GM19351 (cell line): ENCODE data around the gene NR6A1.

Source experiments
- ATAC-seq: cut with Tn5 transposase; IDR thresholded peaks from one replicate; pipeline ENCODE4 v1.9.1; 2021; ENCODE audit warnings: mild to moderate bottlenecking, moderate library complexity; ENCODE audit not compliant: unreplicated experiment

The NR6A1 gene

DNA sequence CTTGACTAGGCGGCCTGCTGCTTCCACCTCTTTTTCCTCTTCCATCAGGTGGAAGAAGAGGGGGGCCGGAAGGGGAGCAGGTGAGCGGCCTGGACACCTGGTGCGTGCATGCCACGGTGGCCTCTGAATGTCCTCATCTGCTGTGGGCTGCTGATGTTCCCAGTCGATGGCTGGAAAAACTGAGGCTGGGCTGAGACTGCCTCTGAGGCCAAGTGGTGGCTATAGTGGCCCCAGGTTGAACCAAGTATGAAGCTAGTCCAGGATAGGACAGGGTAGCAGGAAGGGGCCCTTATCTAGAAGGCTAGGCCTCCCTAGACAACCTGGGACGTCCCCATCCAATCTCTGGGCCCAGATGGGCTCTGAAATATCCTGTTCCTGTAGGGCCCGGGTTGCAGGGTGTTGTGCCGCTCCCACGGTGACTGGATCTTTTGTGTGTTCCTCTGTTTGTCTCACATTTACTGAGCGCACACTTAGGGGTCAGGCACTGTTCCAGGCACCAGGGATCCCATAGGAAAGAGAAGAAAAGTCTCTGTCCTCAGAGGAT is 263.2 kb downstream of the NR6A1 start:
- no peak for ATAC-seq

DNA sequence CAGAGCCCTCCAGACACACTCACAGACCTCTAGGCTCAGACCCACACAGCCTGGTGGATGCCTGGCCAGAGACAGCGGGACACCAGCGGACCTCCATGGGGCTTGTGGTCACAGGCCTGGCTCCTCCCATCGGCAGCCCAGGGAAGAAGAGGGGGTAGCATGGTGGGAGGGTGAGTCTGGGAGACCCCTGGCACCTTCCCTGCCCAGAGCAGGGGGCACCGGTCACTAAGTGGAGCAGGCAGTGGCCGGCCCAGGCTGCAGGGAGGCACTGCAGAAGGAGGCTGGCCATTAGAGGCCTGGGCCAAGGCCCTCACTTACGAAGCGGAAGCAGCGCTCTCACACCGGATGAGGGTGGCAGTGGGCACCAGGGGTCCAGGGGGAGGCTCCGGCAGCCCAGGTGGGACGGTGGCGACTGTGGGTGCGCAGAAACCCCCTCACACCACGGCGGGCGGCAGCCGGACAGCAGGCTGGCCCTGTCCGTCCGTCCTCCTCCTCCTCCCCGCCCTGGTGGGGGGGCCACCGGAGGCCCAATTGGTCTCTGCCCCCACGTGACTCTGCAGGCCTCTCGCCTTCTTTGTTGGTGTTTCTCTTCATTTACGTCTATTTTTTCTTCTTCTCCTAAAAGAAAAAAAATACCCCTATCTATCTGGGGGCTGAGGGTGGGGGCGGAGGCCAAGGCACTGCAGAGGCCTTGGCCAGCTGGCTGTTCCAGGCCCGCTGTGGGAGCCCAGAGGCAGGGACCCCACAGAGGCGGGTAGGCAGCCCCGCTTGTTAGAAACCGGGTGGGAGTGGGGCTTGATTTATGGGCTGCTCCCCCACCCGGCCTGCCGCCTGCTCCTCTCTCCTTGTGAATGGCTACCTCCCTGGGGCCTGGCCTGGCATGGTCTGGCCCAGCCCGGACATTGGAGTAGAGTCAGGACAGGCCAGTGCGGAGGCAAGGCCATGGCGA is 263.9 kb downstream of the NR6A1 start, which contains the start of gene NR5A1:
Gene NR5A1, minus strand, starts transcription at position 469 of the 949 bp plus-strand sequence. CDS start 4,004 bp downstream, outside the sequence.
- ATAC-seq: no peak

DNA sequence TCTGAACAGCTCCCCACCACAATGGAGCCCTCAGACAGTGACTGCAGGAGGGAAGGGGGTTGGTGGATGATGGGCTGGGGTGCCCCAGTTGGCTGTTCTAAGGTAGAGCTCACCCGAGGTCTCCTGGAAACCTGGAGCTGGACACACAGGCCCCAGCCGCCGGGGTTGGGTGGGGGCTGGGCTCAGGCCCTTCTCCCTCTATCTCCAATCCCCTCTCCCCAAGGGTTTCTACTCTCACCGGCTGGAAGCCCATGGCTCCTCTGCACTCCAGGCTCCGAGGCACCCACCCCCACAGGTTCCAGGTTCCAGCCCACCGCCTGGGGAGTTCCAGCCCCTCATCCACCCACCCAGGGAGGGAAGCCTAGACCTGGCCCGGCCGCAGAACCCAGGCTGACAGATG is 264.7 kb downstream of the NR6A1 start:
- ATAC-seq: no peak

DNA sequence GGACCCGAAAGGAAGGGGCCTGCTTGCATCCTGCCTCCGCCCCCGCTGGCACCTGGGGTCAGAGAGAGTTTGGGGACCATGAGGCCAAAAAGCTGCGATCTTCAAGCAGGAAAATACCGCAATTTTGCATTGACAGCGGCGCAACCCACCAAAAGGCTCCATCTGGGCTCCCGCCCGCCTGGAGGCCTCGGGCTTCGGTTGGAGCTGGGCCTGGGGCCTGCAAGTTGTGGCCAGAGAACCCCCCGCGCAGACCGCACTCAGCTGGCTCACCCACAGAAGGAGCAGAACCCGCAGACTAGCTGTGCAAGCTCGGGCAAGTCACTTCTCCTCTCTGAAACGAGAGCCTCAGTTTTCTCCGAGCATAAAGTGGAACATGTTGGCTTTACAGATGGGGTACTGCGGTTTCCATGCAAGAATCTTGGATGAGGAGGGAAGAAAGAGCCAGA is 265.2 kb downstream of the NR6A1 start:
- no peak for ATAC-seq

DNA sequence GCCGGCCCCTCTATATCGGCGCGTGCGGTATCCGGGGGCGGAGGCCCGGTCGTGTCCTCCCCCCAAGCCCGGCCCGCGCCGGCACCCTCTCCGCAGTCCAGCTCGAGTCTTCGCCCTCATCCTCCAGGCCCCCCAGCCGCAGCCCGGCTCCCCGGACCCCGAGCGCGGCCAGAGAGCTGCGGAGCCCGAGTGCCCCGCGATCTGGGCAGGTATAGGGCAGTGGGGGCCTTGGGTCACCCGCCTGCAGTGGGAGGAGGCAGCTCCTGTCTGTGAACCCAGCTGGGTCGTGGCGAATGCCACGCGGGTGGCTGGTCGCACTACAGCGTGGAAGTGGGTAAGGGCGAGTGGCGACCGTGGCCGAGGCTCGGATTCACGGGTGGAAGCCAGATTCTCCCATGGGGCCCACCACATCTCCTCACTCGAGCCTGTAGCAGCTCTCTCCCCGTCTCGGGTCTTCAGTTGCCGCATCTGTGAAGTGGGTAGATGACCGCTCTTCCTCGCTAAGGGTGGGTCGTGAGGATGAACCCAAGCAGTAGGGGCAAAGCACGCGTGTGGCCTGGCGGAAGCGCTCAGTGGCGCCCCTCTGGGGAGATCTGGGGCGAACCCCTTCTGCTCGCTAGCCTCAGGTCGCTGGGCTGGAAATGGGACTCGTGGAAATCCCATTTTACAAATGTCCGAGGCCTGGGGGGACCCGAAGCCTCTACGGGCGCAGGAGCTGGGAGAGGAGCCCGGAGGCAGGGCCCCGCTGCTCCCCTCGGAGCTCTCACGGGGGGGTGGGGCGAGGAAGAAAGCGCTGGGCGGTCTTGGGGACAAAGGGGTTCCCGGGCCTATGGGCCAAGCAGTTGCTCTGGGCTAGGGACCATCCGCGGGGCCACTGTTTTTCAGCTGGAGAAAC is 265.9 kb downstream of the NR6A1 start:
- no peak for ATAC-seq

DNA sequence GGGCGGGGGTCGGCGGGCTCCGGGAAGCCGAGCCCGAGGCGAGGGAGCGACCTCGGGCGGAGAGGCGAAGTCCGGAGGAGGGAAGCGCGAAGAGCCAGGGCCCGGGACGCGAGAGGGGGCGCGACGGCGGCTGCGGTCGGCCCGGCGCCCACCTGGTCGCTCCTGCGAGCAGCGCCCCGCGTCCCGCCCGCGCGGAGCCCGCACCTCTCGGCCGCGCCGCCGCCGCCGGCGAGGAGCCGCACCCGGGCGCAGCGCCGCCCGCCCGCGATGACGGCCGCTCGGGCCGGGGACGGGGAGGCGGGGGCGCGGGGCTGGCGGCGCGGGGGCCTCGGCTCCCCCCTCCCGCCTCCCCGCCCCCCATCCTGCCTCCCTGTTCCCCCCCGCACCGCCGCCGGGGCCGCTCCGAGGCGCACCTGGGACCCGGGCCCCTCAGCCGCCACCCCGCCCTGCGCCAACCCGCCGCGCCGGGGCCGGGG is 266.5 kb downstream of the NR6A1 start:
- ATAC-seq: no peak

DNA sequence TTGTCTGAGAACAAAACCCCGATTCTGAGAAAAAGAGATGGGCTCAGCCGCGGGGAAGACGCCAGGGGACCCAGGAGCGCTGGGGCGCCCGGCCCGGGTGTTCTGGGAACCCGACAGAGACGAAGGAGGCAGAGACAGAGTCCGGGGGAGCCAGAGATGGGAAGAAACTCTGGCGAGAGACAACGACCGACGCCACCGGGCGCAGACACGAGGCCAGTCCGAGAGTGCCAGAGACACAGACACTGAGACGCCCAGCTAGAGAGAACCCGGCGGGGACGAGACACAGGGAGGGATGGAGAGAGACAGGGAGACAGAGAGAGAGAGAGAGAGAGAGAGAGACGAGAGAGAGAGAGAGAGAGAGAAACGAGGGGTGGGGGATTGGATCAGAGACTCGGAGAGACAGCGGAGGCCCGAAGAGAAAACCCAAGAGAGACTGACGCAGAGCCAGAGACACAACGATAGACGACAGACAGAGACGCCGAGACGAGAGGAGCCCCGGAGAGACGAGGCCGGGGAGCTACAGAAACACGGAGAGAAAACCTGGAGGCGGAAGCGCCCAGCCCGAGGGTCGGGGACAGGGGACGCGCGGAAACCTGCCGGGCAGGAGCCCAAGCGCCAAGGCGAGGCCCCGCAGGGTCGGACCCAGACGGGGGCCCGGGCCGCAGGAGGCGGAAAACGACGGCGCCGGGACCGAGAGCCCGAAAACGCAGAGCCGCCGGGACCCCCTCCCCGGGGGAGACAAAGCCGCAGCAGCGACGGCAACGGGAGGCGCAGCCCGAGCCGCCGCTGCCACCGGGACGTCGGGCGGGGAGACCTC is 267.2 kb downstream of the NR6A1 start:
- no peak for ATAC-seq

DNA sequence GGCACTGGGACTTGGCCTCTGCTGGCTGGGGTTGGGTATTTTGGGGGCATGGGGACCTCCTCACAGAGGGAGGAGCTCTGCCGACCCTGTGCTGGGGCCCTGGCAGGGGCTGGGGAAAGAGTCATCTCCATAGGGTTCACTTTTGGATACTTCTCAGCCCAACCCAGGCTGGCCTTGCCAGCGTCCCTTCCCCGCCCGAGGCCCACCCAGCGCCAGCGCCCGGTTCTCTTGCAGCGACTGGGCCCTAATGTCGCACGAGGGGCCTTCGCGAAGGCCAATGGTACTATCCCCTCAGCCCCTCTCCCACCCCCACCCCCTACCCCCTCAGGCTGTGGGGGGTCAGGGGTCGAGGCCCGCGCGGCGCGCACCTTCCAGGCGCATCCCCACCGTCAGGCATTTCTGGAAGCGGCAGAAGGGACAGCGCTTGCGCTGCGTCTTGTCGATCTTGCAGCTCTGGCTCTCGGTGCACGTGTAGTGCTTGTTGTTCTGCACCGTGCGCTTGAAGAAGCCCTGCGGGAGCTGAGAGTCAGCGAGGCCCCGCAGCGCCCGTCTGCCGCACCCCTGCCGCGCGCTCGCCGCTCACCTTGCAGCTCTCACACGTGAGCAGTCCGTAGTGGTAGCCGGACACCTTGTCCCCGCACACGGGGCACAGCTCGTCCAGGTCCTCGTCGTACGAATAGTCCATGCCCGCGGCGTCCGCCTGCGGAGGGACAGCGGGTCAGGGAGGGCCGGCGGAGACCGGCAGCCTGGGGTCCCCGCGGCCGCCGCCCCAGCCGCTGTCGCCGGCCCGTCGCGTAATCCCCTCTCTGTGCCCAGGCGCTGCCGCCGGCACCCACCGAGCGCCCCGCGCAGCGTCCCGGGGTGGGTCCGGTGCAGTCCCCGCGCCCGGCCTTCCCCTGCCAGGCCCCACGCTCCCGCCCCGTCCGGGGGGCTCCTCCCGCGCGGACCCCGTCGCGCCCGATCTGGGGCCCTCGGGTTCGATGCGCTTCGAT is 268.1 kb downstream of the NR6A1 start:
- no peak for ATAC-seq

DNA sequence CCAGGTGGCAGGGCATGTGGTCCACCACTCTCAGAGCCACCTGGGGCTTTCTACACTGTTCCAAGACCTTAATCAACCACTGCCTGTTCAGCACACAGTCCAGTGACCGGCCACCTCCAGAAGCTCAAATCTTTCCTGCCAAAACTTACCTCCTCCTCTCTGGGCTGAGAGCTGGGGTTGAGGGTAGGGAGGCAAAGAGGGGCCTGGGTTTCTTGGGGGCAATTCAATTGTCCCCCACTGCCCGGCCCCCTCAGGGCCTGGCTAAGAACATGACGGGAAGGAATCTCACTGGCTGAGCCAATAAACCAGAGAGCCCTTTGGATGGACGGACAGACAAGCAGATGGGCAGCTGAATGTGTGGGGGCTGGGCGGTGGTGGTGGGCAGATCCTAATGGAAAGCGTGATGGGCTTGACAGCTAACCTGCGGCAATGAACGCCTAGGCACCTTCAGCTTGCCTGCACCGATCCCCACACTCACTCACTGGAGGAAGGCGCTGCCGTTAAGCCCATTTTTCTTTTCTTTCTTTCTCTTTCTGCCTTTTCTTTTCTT is 269.3 kb downstream of the NR6A1 start:
- ATAC-seq: no peak

DNA sequence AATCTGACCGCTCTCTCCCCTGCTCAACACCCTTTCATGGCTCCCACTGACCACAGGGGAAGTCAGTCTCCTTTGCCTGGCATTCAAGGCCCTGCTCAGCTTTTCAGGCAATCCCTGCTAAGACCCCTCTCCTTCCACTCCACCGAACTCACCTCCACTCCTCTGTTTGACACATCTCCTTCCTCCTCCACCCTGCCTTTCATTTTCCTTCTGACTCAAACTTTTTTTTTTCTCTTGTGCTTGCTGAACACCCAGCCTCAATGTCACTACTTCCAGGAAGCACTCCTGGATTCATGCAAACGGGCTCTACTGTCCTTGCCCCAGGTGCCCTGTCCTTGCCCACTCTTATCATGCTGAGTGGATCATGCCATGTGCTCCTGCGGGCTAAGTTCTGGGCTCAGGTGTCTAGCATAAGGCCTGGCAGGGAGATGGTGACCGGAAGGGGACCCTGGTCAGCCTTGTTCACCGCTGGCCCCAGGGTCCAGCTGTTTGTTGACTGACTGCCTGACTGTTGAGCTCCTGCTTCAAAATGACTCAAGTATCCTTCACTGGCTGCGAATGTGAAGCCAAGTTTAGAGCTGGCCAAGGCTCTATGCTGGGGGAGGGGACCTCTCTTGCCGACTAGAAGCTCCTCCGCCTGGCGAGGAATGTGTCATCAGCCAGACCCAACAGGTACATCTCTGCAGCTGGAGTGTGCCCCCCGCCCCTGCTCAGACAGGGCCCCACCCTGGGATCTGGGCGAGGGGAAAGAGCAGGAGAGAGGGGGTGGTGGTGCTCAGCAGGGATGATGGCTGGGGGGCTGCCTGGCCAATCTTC is 270.1 kb downstream of the NR6A1 start:
- ATAC-seq: no peak

DNA sequence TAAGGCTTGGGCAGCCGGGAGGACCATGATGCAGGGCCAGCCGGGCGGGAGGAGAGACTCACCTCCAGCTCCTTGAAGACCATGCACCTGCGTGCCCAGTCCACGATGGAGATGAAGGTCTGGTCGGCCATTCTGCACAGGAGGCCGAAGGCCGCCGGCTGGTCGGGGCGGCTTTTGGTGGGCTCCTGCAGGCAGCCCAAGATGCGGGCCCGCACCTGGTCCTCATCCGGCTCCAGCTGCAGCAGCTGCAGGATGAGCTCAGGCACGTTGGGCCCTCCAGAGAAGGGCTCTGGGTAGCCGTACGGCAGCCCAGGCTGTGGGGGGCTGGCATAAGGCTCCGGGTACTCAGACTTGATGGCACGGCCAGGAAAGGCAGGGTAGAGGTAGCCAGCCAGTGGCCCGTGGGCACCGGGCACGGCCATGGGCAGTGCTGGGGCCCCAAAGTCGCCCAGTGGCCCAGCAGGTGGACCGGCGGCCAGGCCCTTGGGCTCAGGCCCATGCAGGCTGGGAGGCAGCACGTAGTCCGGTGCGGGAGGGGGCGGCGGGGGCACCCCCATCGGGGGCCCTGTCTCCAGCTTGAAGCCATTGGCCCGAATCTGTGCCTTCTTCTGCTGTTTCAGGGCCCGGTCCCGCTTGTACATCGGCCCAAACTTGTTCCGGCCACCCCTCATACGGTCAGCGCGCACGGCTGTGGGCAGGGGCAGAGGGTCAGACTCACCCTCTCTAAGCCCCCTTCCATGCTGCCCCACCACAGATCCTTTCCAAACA is 270.9 kb downstream of the NR6A1 start:
- no peak for ATAC-seq

DNA sequence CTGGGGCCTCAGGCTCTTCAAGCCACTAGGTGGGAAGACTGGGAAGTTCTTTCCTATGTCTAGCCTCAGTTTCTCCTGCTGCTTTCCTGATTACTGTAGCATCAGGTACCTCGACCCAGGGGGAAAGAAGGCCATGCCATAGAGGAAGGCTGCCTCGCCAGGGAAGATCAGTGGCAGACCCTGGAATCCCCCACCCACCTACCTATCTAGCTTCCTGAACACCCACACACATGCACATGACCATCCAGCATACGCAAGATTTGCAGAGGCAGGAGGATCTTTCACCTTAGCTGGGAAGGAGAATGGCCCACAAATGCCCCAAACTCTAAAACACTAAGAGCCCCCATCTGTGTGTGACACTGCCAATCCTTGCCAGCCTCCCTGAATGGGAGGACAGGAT is 271.9 kb downstream of the NR6A1 start:
- ATAC-seq: no peak

DNA sequence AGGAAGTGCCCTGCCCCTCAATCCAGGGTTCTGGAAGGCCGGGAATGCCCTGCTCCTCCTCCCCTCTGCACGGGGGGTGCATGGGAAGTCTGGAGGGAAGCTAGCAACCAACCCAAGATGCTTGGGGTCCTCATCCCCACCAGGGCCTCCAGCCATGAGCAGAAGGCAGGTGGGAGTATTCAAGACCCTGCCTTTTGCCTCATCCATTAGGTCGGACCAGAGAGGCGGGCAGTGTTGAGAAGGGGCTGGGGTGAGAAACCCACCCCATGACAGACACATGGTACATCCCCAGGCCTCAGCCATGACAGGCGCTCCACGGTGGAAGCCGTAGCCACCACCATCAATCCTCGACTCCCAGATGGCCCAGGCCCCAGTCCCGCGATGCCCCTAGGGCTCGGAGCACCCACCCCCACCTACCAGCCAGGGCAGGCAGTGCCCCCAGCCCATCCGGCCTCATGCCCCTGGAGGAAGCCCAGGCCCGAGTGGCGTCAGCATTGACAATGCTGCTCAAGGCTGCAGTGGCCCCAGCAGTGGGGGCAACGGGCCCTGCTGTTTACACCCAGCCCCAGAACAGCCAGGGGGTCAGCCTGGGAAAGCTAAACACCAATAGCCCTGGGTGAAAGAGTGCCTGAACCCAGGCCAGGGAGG is 272.5 kb downstream of the NR6A1 start:
- no peak for ATAC-seq

DNA sequence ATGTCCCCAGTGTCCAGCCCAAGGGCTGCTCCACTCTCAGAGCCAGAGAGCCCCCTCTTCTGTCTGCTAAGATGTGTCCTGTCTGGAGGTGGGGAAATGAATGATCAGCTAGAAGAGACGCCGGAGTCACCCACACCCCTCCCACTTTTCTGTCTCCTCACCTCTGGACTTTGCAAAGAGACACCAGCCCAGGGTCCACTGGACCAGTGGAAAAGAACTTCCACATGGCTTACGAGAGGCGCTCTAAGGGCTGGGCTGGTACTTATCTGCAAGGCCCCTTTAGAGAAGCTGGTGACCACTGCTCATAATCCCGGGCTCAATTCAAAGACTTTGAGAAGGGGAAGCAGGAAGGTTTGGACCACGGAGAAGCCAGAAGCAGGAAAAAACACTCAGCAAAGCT is 273.1 kb downstream of the NR6A1 start:
- no peak for ATAC-seq

DNA sequence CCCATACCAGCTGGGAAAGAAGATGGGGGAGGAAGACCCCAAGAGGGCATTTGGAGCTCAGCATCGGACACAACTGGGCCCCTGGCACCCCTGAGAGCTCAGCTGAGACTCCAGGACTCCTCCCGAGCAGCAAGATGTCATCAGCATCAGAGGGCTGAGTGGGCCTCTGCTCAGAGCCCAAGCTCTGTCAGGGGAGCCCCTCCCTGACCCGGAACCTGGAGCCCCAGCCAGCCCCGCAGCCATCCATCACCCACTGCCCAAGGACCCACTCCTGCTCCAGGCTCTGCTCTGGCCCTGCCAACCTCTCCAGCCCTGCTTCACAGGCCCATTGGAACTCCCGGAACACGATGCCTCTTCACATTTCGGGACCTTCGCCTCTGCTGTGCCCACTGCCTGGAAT is 273.7 kb downstream of the NR6A1 start:
- no peak for ATAC-seq

DNA sequence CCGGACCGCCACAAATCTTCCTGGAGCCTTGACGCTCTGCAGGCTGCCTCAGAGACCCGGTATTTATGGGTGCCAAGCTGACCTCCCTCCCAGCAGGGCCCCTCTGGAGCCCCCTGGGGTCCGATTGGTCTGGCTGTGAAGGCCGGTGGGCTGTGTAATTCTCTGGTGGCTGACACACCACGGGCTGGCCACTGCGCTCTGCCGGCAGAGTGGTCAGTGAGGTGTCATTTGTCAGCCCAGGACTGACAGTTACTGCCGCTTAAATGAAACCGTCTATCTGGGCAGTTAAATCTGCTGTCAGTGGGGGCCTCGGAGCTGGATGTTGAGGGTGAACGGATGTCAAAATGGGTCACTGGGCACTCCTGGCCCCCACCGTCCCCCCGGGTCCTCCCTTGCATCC is 274.6 kb downstream of the NR6A1 start:
- no peak for ATAC-seq

DNA sequence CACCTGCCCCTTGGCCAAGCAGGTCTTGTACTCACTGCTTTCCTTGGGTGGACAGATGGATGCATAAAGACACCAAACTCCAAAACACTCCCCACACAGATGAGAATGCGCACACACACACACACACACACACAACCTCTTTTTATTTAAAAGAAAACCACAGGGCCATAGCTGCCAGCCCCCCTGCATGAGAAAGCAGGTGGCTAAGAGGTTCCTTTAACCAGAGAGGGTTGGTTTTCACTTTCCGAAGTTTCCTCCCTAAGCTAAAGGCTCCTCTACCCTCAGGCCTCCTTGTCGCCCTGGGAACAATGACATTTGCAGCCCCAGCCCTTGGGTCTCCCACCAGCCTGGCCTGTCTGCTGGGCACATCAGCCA is 275.0 kb downstream of the NR6A1 start:
- no peak for ATAC-seq
